ENCODE results near the gene PDCL2.
A peak's percentile ranks its signal among the peaks of the same experiment; 100 is the strongest.
"Not testable (repeated sequence)": the region's sequence is repeated elsewhere in the genome, so short reads cannot be mapped to it uniquely, and the experiment has no call there.

The PDCL2 gene

DNA sequence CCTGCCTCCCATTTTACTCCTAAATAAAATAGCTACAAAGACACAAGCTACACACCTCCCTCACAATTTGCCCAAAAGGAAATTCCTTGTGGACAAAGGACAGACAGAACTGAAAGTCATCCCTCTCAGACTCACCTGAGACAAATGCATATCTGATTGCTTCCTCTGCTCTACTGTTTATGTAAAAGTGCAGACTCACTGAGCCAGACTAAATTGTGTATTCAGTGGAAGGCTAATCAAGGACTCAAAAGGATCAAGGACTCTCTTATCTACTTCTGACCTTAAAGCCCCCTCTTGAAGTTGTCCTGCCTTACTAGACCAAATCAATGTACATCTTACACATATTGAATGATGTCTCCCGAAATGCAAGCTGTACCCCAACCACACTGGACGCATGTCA is 3.9 kb downstream of the PDCL2 start:
- DNase-seq (ENCODE audit: low read depth): no peak

DNA sequence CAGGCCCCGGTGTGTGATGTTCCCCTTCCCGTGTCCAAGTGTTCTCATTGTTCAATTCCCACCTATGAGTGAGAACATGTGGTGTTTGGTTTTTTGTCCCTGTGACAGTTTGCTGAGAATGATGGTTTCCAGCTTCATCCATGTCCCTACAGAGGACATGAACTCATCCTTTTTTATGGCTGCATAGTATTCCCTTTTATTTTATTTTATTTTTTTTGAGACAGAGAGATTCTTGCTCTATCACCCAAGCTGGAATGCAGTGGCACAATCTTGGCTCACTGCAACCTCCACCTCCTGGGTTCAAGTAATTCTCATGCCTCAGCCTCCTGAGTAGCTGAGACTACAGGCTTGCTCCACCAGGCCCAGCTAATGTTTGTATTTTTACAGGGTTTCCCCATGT is 9.3 kb downstream of the PDCL2 start:
- DNase-seq (ENCODE audit: low read depth): not testable (repeated sequence)

DNA sequence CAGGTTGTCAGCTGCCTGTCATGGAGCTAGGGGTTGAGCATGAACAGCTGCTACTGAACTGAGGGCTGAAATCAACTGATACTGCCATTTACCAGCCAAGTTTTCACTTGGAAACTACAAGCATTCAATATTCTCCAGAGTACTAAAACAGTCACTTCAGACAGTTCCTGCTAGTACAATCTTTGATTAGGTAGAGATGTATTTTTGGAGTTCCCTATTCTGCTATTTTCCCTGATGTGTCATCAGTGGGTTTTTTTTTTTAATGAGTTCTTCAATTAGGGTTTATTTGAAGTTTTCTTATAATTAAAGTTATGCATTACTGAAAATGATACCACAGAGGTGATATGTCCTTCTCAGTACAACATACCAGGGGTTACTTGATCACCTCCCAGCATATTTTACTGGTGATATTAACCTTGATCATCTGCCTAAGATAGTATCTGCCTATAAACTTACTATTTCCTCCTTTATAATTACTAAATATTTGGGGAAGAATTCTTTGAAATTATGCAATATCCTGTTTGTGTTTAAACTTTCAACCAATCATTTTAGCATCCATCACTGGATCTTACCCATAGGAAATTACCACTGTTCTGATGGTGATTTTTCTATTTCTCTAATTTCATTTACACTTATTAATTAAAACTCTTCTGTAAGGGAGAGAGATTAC is 13.6 kb downstream of the PDCL2 start:
- DNase-seq (ENCODE audit: low read depth): no peak

DNA sequence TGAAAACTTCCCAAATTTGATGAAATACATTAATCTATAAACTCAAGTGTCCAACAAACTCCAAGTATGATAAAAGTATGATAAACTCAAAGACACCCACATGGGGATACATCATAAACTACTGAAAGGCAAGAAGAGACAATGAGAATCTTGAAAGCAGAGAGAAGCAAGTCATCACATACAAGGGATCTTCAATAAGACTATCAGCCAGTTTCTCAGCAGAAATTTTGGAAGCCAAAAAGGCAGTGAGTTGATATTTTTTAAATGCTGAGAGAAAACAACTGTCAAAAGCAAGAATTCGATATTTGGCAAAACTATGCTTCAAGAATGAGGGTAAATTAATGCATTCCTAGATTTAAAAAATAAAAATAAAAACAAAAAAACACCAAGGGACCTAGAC is 16.5 kb downstream of the PDCL2 start:
- DNase-seq (ENCODE audit: low read depth): no peak

DNA sequence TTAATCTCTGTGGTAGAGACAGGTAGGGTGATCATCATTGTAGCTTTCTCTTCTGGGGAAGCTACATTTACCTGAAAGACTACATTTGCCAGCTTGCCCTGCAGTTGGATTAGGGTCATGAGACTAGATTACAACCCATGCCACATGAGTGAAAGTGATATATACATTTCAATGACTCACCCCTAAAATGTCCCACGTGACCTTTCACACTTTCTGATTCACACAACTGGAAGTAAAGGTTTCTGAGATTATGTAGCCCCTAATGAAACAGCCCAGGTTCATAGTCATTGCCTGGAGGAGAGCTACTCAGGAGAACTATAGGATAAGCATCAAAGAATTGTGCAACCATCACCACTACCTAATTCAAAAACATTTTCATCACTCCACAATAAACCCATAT is 17.8 kb downstream of the PDCL2 start:
- DNase-seq (ENCODE audit: low read depth): no peak

DNA sequence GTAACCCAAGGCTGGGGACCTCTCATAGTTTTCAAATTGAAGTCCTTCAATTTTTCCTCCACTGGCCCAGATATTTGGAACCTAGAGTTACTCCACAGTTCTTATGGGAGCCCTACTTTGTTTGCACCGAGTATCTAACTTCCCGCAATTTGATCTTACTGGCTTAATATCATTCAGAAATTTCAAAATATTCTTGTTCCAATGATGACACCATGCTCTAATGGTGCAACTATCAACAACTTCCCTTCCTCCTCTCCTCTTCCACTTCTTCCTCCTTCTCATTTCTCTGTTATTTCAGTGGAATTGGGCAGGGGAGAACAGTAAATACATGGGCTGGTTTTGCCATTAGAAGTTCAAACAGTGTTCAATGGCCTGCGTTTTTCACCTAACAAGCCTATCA is 20.2 kb downstream of the PDCL2 start:
- no peak for DNase-seq (ENCODE audit: low read depth)

DNA sequence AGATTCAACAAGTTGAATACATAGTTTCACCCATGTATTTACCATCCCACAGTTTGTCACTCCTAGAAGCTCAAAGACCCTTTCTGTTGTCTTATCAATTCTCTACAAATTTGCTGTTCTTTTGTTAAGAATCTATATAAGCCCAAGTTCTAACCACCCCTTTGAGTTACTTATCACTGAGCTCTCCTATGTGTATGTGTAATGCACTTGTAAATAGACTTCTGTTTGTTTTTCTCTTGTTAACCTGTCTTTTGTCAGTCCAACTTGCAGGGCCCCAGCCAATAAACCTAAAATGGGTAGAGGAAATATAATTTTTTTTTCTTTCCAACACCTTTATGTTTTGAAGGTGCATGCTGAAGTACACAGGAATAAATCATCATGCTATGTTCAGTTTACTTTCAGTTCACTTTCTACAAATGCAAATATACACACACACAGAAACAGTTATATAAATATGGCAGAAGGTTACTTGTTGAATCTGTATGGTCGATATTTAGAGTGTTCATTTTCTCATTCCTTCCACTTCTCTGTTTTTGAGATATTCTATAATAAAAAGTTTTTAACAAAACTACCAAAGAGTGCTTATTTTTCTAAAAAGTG is 23.0 kb downstream of the PDCL2 start:
- DNase-seq (ENCODE audit: low read depth): no peak

DNA sequence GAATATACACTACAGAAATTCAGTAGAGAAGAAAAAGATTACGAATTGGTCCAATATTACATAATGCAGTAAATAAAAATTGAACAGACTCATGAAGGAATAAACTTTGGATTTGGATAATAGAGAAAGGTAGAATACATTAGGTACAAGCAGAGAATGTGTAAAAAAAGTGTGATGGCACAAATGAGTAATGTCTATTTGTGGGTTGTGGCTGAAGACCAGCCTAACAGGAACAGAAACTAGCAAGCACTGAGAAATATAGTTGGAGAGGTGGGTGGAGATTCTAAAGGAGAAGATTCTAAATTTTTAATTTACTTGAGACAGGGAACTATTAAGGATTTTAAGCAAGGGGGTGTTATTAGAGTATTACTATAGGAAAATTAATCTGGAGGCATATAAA is 30.2 kb downstream of the PDCL2 start:
- no peak for DNase-seq (ENCODE audit: low read depth)

DNA sequence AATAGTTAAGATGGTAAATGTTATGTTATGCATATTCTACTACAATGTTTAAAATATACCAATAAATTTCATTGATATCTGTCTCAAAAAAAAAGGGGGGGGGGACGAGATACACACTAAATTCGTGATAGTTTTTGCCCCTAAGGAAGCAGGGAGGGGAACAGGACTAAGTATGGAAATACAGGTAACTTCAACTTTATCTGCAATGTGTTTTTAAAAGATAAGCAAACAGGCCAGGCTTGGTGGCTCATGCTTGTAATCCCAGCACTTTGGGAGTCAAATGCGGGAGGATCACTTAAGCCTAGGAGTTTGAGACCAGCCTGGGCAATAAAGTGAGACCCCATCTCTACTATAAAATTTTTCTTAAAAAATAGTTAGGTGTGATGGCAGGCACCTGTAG is 31.9 kb downstream of the PDCL2 start:
- DNase-seq (ENCODE audit: low read depth): no peak

DNA sequence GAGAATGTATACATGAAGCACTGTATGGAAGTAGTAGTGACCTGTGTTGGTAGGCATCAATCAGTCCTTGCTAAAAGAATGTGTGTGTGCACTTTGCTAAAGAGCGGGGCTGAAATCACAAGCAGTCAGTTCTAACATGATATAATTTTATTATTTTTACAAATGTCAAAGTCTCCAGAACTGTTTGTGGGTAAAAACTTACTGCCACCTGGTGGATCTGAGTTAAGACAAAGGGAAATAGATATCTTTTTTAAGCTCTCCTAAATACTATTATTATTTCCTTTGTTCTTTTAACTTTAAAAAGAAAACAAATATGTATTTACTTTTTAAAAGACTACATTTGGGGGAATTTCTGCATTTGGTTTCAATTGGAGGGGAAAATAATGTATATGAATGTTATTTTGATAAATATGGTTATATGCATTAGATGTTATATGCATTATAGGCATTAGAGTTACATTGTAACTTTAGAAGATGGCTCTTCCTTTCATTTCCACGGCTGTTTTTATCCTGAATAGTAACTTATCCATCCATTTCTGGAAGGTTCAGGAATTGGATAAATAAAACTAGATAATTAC is 37.5 kb downstream of the PDCL2 start:
- DNase-seq (ENCODE audit: low read depth): no peak

DNA sequence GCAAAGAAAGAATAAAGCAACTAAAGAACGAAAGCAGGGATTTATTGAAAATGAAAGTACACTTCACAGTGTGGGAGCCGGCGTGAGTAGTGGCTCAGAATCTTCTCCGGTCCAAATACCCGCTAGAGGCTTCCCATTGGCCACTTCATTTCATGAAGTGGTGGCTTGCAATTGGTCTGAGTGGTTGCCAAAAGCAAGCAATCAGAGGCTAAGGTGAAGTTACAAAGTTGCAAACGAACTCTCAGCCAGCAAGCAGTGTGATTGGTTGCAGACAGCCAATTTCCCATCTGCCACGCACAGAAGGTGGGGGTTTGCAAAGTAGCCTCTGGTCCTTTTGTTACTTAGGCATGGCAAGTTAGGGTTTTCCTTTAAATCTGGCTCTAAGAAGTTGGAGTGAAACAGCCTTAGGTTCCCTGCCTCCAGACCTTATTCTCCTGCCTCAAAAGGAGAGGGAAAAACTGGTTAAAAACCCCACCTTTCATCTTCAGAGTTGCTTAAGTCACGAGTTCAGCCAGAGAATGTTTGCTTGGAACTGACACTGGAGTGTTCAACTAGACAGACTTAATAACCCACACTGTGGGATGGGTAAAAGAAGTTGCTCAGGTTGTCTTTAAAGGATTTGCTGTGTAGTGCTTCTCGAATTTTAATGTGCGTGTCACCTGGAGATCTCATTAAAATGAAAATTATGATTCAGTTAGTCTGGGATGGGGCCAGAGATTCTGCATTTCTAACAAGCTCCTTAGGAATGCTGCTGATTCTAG is 38.4 kb downstream of the PDCL2 start:
- no peak for DNase-seq (ENCODE audit: low read depth)

DNA sequence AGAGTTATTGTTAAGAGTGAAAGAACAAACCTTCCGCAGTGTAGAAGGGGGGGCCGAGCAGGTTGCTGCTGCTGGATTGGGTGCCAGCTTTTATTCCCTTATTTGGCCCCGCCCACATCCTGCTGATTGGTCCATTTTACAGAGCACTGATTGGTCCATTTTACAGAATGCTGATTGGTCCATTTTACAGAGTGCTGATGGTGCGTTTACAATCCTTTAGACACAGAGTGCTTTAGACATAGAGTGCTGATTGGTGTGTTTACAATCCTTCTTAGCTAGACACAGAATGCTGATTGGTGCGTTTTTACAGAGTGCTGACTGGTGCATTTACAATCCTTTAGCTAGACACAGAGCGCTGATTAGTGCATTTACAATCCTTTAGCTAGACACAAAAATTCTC is 40.1 kb downstream of the PDCL2 start:
- not testable (repeated sequence) for DNase-seq (ENCODE audit: low read depth)

DNA sequence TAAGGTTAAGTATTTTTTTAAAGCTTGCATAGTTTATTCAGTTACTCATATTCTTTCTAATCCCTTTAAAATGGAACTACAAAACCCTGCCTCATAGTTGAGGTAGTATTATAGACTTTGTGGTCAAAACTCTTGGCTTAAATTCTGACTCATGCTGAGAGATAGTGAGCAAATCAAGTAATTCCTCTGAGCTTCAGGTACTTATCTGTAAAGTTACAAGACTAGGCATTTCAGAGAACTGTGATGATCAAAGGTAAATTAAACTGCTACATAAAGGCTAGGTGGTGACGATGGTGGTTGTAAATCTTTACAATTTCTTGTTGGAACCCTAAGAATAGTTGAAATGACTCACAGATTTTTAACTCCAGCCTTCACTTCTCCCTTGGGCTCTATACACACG is 42.2 kb downstream of the PDCL2 start:
- DNase-seq (ENCODE audit: low read depth): no peak

DNA sequence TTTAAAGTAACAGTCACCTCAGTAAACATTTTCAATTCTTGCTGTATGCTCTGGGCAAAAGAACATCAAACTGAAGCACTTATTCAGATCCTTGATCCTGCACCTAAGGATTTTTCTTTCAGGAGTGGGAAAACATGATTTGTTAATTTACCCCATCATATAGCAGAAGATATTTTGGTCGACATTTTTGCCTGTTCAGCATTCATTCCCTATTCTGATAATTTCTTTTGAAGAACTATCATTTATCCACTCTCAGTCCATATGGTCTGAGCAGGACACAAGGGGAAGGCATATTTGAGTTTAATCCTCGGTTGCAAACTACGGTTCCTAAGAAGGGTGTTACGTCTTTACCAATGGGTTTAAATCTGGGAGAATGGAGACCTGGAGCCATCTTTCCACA is 44.1 kb downstream of the PDCL2 start:
- DNase-seq (ENCODE audit: low read depth): no peak

DNA sequence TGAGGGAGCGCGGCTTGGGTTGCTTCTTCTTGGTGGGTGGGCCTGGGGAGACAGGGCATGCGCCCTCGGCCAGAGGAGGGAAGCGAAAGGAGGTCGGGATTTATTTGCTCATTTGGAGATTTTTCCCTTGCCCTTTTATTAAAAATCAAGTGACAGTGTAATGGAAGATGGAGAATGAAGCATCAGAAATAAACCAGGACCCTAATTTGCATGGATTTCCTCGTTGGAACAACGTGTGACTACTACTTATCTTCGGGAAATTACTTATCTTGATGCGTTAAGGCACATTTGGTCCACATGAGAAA is 44.6 kb downstream of the PDCL2 start:
- DNase-seq (ENCODE audit: low read depth): no peak

DNA sequence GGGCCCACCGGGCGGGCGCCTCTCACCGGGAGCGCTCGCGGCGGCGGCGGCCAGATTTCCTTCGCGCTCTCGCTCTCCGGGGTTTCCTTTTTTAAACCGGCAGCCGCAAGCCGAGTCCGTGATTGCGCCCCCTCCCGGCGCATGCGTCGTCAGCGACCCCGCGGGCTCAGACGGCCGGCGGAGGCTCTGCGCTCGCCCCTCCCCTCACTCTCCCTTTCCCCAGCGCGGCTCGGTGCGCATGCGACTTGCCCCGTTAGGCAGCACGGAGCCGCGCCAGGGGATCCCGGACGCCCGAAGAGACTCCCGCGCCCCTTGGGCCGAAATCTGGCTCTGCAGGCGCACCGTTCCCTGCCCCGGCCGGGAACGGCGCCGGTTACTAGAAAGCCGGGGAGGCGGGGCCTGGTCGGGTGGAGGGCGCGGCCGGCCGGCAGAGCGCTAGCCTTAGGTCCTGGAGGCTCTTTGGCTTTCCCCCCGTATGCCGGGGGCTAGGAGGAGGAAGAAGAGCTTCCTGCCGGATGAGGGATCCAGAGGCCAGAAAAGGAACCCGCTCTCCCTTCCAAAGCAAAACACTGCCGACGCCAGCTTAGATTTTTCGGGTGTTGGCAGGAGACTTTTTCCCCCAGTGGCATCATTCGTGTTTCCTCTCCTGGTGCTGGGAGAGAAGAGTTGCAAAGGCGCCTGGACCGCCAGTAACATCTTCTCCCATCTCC is 45.1 kb downstream of the PDCL2 start, which contains the start of gene CLOCK:
Gene CLOCK, minus strand, starts transcription at position 154 of the 710 bp plus-strand sequence. CDS start 64,124 bp downstream, outside the sequence.
- DNase-seq (ENCODE audit: low read depth): peak; percentile 78

DNA sequence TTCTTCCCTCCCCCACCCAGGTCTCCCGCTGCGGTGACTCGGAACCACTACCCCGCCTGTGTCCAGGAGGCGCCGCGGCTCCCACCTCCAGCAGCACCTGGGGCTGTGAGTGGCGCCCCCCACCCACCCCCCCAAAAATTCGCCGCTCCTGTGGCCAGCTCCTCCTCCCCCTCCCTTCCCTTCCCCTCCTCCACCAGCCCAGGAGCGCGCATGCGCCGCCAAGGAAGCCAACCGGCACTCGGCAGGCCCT is 45.6 kb downstream of the PDCL2 start:
- DNase-seq (ENCODE audit: low read depth): no peak

DNA sequence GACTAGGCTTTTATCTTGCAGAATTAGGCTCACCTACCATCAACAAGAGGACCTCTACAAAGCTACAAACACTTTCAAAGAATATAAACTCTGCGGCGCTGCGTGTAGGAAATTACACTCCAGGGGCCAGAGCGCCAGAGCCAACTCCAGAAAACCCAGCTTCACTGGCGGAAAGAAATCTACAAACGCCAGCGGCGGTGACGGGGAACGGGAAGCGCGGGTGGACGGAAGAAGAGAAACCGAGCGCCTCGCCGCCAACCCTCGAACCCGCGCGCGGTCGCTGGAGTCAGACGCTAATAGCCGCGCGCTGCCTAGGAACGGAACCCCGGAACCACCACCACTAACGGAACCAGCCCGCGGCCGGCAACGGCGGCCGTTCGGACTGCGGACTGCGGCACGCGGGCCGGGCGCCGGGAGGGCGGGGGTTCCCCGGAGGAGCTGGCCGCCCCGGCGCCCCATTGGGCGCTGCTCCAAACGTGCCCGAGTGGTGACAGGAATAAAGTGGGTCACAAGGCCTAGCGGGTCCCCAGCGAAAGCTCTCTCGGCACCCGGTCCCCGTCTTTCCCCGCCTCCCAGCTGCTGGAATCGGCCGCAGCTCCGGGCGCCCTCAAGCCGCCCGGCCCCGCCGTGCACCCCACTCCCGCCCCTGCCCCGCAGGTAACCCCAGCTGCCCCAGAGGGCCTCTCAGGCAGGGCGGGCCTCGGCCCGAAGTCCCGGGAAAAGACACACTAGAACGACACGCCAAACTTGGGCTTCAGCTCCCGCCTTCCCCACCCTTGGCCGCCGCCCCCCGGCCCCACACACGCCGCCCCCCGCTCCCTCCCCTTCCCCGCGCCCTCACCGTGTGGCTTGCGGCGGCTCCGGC is 46.2 kb downstream of the PDCL2 start:
- DNase-seq (ENCODE audit: low read depth): peak; percentile 45

DNA sequence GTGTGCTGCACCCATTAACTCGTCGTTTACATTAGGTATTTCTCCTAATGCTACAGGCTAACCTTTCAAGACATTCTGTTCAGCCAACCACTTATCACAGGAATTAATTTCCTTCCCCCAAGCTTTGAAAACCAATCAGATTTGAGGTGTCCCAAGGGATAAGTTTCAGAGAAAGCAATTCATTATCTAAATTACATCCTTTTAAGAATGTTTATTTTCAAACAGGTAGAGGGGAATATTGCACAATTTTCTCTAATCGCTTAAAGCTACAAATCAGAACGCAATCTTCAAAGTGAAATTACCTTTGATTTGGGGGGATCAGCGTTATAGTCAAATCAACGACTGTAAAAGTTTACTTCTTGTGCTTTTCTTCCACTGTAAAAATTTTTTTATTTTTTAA is 46.9 kb downstream of the PDCL2 start:
- DNase-seq (ENCODE audit: low read depth): no peak

DNA sequence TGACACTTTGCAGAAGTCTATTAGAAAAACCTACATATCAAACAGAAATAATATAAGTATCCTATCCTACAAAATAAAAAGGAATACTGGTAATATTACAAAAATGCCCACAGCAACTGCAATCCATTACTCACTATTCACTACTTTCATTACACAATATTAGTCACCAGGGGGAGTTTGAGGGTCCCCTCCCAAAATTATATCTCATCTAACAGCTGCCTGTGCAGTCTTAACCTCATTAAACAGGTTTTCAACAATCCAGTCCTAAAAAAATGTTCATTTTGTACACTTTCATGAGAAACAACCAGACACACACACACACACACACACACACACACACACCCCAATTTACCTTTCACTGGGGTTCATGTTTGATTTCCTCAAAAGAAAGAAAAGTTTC is 48.2 kb downstream of the PDCL2 start:
- no peak for DNase-seq (ENCODE audit: low read depth)

DNA sequence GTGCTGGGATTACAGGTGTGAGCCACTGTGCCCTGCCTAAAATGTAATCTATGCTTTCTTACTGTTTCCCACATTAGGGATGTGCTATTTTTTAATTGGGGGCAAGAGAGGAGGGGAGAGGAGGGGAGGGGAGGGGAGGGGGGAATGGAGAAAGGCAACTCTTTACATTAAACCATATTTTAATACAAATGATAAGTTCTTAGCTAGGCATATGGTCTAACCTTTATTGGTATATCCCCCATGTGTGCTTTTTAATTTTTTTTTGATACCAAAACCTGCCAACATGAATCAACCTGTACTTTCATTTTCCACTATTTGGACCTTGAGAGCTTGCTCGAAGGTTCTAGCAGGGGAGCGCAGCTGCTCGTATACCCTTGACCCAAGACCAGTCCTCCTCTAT is 51.8 kb downstream of the PDCL2 start:
- DNase-seq (ENCODE audit: low read depth): no peak

DNA sequence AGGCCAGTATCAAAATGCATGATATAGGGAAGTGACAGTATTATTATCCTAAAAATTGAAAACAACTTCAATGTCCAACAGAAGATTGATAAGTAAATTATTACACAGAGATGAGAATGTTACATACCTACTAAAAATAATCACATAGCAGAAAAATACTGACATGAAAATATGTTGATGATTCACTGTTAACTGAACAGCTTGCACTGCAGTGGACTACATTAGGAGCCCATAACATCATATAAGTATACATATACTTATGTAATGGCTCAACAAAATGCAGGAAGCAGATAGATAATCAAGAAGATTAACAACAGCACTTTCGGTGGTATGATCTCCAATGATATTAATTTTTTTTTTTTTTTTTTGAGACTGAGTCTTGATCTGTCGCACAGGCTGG is 52.4 kb downstream of the PDCL2 start:
- DNase-seq (ENCODE audit: low read depth): no peak
